Daoy (cell line): ENCODE measurements around the gene CLDN22. TPM values are rescaled to one million over a fixed set of nuclear protein-coding genes. Genes with fewer than 3 reads are reported as not detected.

Experiments
- DNase-seq: peaks from one replicate; pipeline ENCODE4 v3.0.0-alpha.2; 2015; ENCODE audit warnings: low read depth
- total RNA-seq: library from RNA; depleted of rRNA; stranded (reverse); fragments of >200 nt; shearing (Covaris generic); gene quantifications from 2 replicates; pipeline ENCODE4 v1.2.3, GENCODE V29; 2014; rRNA removed

Gene CLDN22
- not detected in 2 replicates for total RNA-seq

DNA sequence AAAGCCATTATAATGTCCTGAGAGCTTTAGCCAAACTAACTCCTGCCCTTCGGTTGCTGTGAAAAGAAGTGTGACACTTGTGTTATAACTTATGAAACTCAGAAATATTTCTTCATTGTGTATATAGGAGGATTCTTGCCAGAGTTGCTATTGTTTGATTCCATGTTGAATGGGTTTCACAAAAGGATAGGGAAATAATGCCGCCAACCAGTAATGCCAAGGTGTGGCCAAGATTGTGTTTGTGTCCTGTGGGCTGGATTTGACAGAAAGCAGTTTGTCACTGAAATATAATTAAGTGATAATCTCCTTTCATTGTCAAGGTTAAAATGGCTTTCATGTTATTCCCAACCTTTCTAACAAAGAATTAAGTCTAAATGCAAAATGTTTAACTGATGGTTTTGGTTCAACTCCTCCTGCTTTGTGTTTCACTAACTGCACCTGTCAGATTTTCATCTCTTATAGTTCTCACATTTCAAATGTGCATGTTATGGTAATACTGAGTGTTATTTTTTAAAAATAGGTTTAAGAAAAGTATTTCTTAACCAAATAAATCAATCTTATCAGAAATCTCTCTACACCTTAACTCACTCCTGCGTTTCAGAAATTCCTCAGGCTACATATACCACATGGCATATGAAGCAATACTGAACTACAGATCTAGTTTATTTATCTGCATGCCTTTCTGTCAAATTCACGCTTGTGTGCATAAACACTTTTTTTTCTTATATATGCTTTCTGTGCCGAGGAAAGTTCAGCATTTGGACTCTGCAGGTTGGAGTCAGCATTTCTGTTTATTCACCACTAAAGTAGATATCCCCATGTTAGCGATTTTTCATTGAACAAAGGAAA lies at the start of gene CLDN22:
CLDN22 (minus strand) TSS at position 66 of the 849 bp plus-strand sequence; CDS start at position 8, 58 bp downstream.
- no peak for DNase-seq

DNA sequence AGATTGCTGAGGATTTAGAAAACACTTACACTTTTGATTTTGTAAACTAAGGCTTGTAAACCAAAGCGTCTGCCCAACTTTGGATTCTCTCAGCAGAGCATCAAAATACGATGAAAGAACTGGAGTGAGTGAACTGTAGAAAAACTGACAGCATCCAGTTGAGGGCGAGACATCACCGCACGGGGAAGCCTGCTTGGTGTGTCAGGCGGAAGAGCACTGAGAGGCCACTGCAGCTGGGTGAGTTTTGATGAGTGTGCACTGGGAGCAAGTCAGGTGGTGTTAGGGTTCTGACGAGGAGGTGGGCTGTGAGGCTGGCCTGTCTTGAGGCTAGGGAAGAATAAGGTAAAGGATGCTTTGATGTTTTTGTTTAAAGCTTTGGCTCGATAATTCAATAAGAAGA lies 49.0 kb upstream of the CLDN22 start:
- no peak for DNase-seq

DNA sequence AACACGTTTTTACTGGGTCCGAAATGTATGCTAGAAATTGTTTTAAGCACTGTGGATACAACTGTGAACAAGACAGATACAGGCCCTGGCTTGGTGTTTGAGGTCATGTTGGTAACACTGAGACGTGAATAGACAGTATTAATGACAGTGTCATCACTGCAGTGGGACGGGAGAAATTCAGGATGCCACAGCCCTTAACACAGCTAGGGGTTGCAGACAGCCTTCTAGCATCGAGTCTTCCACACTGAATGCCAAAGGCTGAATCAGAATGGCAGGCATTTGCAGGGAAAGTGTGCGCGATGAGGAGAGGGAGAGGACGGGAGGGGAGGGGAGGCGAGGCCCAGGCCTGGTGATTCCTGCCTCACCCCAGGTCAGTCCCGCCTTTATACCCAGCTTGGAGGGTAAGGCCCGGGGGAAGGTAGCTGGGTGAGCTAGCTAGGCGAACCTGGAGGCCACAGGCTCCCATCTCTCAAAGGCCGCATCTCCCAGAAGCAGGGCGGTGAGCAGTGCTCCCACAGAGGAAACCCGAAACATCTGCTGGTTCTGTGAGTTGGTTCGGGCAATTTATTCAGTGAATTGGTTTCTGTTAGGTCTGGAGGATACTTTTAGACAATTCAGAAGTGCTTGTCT lies 46.2 kb upstream of the CLDN22 start:
- DNase-seq: no peak

DNA sequence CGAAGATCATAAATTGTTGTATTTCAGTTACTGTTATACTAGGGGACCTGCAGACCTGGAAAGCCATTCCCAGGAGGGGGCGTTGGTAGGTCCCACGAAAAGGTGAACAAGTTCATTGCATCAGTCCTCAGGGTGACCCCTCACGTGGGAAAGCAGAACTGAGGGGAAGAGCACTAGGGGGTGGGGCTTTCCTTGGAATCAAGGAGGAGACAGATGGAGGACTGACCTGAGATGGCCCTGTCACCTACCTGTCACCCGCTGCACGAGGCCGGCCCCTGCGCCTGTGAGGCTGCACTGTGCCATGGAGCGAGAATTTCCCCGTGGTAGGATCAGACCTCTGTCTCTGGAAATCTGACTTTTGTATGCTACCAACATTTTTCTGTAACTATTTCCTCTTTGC lies 43.9 kb upstream of the CLDN22 start:
- DNase-seq: no peak

DNA sequence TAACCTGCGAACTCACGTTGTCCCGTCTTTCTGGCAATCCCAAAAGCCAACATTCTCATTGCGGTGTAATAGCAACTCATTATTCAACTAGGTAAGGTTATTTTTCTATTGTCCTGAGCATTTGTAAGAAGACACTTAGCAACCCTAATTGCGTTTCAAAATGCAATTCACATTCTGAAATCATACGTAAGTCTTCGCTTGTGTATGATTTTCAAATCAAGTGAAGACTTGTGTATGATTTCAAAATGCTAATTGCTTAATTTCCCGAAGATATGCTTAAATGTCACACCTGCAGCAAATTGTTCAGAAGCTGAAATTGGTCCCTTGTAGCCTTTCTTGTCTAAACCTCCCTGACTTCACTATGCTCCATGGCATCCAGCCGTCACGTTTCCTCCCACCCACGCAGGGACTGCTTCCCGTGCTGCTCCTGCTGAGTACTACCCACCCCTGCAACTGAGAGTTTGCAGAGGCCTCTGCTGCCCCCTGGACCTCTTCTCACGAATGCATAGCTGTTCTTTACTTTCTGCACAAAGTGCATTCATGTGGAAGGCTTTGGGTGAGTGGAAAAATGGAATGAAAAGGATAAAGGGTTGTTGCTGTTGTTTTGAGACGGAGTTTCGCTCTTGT lies 43.0 kb upstream of the CLDN22 start:
- DNase-seq: peak; percentile 11

DNA sequence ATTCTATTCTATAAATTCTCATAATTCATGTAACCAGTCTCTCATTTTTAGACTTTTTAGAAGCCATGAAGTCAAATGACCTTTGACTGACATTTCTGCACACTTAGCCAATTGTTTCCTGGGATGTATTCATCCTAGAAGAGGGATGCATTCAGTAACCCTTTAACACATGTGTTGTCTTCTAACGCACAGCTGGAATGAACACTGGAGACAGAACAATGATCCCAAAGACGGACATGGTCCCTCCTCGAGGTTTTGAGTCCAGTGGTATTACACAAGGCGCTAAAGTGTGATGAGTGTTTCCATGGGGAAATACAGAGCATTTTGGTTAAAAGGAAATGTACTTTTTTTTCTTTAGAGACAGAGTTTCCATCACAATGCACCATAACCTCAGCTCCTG lies 42.0 kb upstream of the CLDN22 start:
- DNase-seq: no peak

DNA sequence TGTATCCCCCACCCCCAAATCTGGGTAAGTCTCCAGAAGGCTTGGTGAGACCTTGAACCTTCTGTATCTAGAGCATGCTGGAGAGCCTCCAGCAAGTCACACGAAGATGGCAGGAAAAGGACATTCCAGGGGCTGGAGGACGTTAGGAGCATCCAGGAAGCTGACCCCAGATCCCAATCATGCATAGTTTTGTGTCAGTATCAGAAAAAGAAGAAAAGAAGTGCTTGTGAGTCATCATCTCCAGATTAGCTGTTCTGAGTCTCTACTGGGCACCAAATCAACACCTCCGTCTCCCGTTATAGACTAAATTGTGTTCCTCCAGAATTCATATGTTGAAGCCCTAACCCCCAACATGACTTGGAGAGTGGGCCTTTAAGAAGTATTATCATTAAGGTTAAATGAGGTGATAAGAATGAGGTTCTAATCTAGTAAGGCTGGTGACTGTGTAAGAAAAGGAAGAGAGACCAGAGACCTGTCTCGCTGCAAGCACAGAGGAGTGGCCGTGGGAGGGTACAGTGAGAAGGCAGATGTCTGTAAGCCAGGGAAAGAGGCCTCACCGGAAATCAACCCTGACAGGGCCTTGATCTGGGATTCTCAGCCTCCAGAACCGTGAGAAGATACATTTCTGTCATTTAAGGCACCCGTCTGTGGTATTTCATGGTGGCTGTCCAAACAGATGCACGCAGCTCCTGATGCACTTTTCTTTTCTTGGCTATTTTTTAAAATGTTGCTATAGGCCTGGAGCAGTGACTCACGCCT lies 40.3 kb upstream of the CLDN22 start:
- DNase-seq: no peak

DNA sequence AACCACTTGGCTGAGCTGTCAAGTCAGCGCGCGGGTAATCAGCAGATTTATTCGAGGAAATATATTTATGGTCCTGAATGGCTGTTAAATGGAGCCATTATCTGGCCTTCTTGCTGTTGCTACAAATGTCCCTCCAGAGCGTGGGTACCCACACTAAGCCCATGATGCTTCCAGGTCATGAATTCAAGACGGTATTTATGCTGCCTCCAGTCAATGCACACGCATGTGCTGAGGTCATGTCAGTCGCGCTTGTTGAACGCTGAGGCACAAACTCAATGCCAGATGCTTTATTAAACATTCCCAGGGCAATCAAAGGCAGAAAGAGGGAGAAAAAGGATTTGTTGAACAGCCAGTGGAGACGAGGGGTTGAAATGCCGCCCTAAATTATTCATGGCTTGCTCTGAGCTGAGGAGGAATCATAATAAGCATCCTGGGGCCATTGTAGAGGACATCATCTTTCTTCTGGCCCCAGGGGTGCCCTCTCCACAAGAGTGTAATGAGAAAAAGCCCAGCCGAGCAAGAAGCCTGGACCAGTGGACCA lies 38.2 kb upstream of the CLDN22 start:
- no peak for DNase-seq

DNA sequence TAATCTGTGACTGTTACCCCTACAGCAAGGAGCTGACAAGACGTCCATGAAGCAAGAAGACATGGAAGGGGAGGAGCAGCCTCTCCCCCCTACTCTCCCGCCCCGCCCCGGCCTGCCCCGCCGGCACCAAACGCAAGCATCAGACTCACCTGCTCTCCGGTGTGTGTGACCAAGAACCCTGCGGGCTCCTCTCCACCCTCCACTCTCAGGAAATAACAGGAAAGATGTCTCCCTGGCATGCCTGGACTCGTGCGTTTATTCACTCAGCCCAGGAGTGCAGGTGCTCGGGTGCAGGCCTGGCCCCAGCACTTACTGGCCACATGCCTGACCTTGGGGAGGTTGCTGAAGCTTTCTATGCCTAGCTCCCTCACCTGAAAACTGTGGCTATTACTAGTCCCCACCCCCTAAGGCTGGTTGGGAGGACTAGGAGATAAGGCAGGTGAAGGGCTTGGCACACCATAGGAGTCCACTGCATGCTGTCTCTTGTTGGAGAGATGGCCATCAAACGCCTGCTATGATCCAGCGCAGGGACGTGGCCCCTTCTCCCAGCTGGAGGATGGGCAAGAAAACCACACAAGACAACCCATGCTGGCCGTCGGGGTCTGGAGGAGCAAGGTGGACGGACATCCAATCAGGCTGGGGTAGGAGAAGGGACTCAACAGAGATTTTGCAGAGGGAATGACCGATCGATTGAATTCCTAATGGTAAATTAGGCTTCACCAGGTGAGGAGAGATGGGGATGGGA lies 37.0 kb upstream of the CLDN22 start:
- no peak for DNase-seq

DNA sequence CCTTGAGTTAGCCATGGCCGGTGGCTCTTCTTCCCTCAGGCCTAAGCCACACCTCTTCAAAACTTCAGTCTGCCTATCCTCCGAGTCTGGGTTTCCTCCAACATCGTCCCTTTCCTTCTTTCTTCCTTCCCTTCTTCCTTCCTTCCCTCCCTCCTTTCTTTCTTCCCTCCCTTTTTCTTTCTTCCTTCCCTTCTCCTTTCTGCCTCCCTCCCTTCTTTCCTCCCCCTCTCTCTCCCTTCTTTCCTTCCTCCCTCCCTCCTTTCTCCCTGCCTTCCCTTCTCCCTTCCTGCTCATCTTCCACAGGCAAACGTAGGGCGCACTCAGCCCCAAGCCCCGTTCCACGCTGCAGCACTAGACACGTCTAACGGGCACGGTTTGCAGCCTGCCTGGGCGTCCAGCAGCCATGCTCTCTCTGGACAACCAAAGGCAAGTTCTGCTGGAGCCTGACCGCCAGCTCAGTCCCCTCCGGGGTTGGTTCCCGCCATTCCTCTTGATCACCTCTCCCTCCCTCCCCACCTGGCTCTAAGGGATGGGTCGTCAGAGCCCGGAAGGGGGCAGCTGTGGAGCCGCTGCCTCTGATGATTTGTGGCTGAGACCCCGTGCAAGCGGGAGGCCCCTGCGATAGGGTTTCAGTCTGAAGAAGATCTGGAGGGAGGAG lies 36.2 kb upstream of the CLDN22 start:
- DNase-seq: no peak

DNA sequence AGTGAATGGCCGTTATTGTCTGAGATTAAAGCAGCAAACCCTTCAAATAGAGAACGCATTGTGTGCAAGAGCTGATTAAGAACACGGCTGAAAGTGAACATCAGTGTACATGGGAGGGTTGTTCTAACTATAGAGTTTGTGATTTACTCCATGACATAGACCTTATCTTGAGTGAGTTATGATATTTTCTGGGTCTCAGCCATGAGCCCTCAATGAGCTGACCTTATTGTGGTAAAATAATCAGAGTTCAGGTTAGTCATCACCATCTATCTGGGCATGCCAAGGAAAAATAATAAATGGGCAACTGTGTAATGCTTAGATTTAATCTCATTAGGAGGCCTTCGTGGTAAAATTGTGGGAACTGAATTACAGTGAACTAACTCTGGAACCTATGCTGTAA lies 35.3 kb upstream of the CLDN22 start:
- DNase-seq: peak; percentile 61

DNA sequence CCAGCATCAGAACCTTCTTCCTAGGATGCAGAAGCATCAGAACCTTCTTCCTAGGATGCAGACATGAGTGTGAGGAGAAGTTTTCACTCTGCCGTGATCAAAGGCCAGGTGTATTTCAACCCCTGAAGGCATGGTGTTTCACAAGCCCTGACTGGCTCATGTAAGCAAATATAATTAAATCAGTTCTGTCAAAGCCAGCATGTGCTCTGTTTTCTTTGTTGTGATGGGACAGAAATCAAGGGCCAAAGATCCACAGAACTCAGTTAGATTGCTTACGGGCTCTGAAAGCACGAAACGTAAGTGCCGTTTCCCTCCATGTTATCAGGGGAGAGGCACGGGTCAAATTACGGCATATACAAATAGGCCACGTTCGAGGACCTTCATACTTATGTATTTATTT lies 34.1 kb upstream of the CLDN22 start:
- DNase-seq: no peak

DNA sequence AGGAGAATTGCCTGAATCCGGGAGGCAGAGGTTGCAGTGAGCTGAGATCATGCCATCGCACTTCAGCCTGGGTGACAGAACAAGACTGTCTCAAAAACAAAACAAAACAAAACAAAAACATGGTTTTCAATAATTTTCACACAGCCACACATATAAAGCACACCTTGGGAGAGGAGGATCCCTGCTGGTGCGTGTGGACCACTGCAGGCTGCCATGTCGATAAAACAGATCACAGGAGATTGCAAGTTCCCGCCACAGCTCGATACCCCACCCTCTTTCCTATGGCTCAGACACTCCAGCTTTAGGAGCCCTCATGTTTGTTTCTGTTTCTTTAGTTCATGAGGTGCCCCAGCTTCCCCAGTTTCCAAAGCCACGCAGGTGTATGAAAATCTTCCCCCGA lies 33.5 kb upstream of the CLDN22 start:
- no peak for DNase-seq

DNA sequence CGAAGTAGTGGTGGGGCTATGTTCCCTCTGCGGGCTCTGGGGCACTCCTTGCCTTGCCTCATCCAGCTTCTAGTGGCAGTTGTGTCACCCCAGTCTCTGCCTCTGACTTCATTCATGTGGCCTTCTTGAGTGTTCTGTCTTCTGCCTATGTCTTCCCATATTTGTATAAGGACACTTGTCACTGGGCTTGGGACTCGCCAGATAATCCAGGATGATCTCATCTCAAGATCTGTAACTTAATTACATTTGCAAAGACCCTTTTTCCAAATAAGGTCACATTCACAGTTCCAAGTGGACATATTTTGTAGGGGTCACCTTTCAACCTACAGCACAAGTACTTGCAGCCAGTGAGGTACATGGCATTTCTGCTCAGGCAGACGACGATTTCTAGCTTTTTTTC lies 32.5 kb upstream of the CLDN22 start:
- DNase-seq: no peak

DNA sequence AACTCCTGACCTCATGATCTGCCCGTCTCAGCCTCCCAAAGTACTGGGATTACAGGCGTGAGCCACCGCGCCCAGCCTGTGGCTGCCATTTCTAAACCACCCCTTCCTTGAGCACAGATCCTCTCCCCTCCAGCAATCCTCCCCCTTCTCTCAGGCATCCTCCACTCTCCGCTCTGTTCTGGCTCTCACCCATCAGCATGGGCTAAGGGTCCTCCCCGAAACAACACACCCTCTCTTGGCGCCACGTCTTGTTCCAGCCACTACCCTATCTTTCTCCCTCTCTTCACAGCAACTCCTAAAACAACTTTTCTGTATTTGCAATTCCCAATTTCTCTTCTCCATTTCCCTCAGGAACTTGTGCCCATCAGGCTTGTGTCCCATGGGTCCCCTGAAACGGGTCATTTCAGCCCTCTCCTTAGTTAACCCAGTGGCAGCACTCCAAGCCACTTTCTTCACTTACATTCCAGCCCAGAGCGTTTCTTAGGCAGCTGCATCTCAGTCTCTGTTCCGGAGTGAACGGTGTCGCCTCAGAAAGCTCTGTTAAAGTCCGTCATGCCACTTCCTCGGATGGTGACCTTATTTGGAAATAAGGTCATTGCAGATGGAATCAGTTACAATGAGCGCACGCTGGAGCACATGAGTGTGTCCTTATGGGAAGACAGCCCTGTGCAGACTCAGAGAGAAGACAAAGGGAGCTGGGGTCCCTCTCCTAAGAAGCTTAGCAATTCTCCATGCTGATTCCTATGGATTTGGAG lies 30.4 kb upstream of the CLDN22 start:
- DNase-seq: no peak

DNA sequence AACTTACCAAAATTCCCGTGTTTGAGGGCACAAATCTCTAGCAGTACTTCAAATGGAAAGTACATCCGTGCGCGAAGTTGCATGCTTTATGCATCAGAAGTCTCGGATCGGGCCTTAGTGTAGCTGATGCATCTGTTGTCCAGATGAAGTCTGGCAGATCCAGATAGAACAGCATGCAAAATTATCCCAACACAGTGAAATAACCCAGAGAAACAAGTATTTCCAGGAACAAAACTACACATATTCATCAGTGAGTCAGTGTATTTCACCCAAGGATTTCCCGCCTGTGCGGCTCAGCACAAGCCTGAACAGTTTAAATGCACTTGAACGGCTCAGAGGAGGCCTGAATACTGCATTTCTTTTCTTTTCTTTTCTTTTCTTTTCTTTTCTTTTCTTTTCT lies 29.6 kb upstream of the CLDN22 start:
- DNase-seq: no peak

DNA sequence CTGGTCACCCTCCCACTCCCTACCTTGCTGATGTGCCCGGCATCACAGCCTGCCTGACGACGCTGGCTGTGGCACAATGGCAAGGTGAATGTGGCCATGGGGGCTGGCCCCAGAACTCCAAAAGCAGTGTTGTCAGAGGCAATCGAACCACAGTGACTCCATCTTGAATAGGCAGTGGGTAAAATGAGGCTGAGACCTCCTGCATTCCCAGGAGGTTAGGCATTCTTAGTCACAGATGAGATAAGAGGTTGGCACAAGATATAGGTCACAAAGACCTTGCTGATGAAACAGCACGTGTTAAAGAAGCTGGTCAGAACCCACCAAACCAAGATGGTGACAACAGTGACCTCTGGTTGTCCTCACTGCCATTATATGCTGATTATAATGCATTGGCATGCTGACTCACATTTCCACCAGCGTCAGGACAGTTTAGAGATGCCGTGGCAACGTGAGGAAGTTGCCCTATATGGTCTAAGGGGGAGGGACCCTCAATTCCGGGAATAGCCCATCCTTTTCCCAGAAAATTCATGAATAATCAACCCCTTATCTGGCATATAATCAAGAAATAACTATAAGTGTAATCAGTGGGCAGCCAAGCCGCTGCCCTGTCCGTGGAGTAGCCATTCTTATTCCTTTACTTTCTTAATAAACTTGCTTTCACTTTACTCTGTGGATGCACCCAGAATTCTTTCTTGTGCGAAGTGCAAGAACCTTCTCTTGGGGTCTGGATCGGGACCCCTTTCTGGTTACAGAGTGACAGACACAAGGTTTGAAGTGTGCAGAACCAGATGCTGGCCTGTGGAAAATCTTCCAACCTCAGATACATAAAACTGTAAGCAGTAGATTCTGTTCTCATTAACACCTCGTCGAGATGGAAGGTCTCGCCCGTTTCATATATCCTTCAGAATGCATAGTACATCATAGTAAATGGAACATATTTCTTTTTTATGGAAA lies 28.9 kb upstream of the CLDN22 start:
- DNase-seq: peak; percentile 64

DNA sequence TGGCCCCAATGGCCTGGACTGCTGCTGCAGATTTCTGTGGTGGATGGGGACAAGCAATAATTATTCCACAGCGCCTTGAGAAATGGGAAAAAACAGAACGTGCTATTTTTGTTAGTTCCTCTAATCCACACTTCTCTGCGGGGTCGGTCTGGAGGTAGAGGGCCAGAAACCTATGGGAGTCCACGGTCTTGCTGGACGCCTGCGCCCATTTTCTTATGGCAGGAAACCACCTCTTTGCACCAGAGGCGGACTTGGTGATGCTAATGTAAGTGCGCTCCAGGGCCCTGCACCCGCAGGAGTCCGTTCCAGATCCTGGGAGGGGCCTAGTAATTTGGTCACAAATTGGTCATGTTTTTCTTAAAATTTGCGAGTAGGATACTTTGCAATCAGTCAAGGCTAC lies 28.1 kb upstream of the CLDN22 start:
- no peak for DNase-seq

DNA sequence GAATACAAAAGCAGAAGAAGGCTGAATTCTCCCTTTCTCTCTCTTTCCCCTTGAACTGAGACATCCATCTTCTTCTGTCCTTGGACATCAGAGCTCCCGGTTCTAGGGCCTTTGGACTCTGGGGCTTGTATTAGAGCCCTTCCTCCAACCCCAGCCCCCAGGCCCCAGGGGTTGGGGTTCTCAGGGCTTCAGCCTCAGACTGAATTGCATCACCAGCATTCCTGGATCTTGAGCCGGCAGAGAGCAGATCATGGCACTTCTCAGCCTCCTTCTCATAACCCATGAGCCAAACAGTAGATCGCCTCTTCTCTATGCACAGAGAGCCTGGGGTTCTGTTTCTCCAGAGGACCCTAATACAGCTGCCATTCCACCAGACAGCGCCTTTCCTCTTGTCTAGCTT lies 27.5 kb upstream of the CLDN22 start:
- no peak for DNase-seq
